K562 (cell line): Measurements from ENCODE around the gene CCDC184. TPM values are rescaled to one million over a fixed set of nuclear protein-coding genes. Genes with fewer than 3 reads are reported as not detected.
A peak's percentile ranks its signal among the peaks of the same experiment; 100 is the strongest.

Experiments used
- CSDE1 ChIP-seq, 2 experiments: fragments of 450-650 bp; IDR thresholded peaks; 2 replicates each; pipeline ENCODE4 v1.6.1; 2016; ENCODE audit warnings: mild to moderate bottlenecking in 1 of 2
- CXXC5 ChIP-seq: fragments of 250-450 bp; sonication (Bioruptor Pico); IDR thresholded peaks from 2 replicates; pipeline ENCODE4 v1.8.0; 2022; ENCODE audit warnings: inconsistent platforms, mild to moderate bottlenecking, moderate library complexity
- ELF1 ChIP-seq: fragments of 200-800 bp; sonication (Bioruptor generic); IDR thresholded peaks from 2 replicates; pipeline ENCODE4 v1.6.1; 2016; ENCODE audit warnings: missing genetic modification characterization, missing compliant biosample characterization
- FOXP1 ChIP-seq: sonication (generic); formaldehyde crosslinking; IDR thresholded peaks from 2 replicates; pipeline ENCODE4 v1.8.0; 2022; ENCODE audit warnings: mild to moderate bottlenecking, missing genetic modification reagents
- HDAC3 ChIP-seq: fragments of 450-650 bp; IDR thresholded peaks from 2 replicates; pipeline ENCODE4 v1.6.1; 2018; ENCODE audit warnings: borderline replicate concordance, mild to moderate bottlenecking, moderate library complexity; ENCODE audit not compliant: partially characterized antibody
- IRF2 ChIP-seq: sonication (generic); formaldehyde crosslinking; IDR thresholded peaks from 2 replicates; pipeline ENCODE4 v1.8.1; 2022; ENCODE audit warnings: mild to moderate bottlenecking, missing genetic modification reagents
- MCM5 ChIP-seq: fragments of 450-650 bp; IDR thresholded peaks from 2 replicates; pipeline ENCODE4 v1.6.1; 2016; ENCODE audit warnings: low read depth
- MIER1 ChIP-seq: fragments of 450-650 bp; IDR thresholded peaks from 2 replicates; pipeline ENCODE4 v1.6.1; 2016; ENCODE audit warnings: antibody characterized with exemption, mild to moderate bottlenecking, low read depth
- MXI1 ChIP-seq: IDR thresholded peaks from 2 replicates; pipeline ENCODE4 v1.6.1; 2011; ENCODE audit warnings: low read depth, mild to moderate bottlenecking, improper control_type of control experiment, low read length
- NCOA4 ChIP-seq: fragments of 450-650 bp; IDR thresholded peaks from 2 replicates; pipeline ENCODE4 v1.6.1; 2018; ENCODE audit warnings: mild to moderate bottlenecking; ENCODE audit not compliant: partially characterized antibody
- PCBP2 ChIP-seq: fragments of 200-400 bp; formaldehyde crosslinking; IDR thresholded peaks from 2 replicates; pipeline ENCODE4 v1.6.1; 2018; ENCODE audit warnings: low read length, low read depth, mild to moderate bottlenecking, moderate library complexity; ENCODE audit not compliant: poor library complexity, severe bottlenecking
- PYGO2 ChIP-seq: fragments of 450-650 bp; IDR thresholded peaks from 2 replicates; pipeline ENCODE4 v1.6.1; 2016; ENCODE audit warnings: mild to moderate bottlenecking, missing genetic modification characterization, moderate library complexity, missing compliant biosample characterization
- SNRNP70 ChIP-seq: fragments of 200-400 bp; formaldehyde crosslinking; optimal IDR thresholded peaks from 2 replicates; pipeline ENCODE3; 2017; ENCODE audit warnings: low read depth, low read length
- XRCC4 ChIP-seq: IDR thresholded peaks from one replicate; pipeline ENCODE4 v1.6.1; 2011; ENCODE audit not compliant: insufficient read depth, insufficient read length; ENCODE audit errors: extremely low read depth
- ZNF431 ChIP-seq: sonication (generic); formaldehyde crosslinking; IDR thresholded peaks from 2 replicates; pipeline ENCODE4 v1.8.0; 2022; ENCODE audit warnings: mild to moderate bottlenecking, missing genetic modification reagents
- ZNF785 ChIP-seq: fragments of 250-450 bp; sonication (Bioruptor Pico); IDR thresholded peaks from 2 replicates; pipeline ENCODE4 v1.4.0; 2020; ENCODE audit warnings: mild to moderate bottlenecking
- ZZZ3 ChIP-seq: fragments of 450-650 bp; IDR thresholded peaks from 2 replicates; pipeline ENCODE4 v1.6.1; 2016; ENCODE audit warnings: antibody characterized with exemption, mild to moderate bottlenecking, moderate library complexity
- polyA plus RNA-seq, 8 experiments: library from polyadenylated mRNA; depleted of rRNA in 4 of 8; stranded (reverse) in 5 of 8; unstranded in 3 of 8; fragments of >200 nt; fragmentation: Nextera tagmentation in 2 of 8; fragmentation: Illumina TruSeq in 1 of 8; extraction: Ambion mirVana in 2 of 8; extraction: Trizol in 1 of 8; gene quantifications; 2 replicates each; pipeline versions ENCODE4 v1.2.1 to v1.2.3, GENCODE V29; 2011 to 2014; ENCODE audit warnings: inconsistent platforms in 1 of 8, missing spikeins in 1 of 8
- total RNA-seq, 7 experiments: library from RNA; depleted of rRNA in 6 of 7; stranded (reverse); fragments of >200 nt in 6 of 7; fragmentation: Illumina TruSeq in 2 of 7; extraction: Trizol in 2 of 7; gene quantifications; 2 replicates each; pipeline versions ENCODE4 v1.2.1 to v1.2.3, GENCODE V29; 2011 to 2021; ENCODE audit warnings: low replicate concordance in 1 of 7
- TF ChIP-seq, protein P1 (sequence below): sonication (generic); formaldehyde crosslinking; IDR thresholded peaks from 2 replicates; pipeline ENCODE4 v1.8.0; 2022; ENCODE audit warnings: mild to moderate bottlenecking, missing genetic modification reagents
- TF ChIP-seq, protein P2 (sequence below): fragments of 250-450 bp; sonication (Bioruptor Pico); IDR thresholded peaks from 2 replicates; pipeline ENCODE4 v1.9.0; 2021; ENCODE audit warnings: mild to moderate bottlenecking
- TF ChIP-seq, protein P3 (sequence below), 2 experiments: fragments of 450-650 bp; IDR thresholded peaks; 2 replicates each; pipeline ENCODE4 v1.6.1; 2016
- TF ChIP-seq, protein P4 (sequence below), 2 experiments: fragments of 450-650 bp in 1 of 2; sonication (generic) in 1 of 2; formaldehyde crosslinking in 1 of 2; IDR thresholded peaks in 1 of 2; conservative IDR thresholded peaks in 1 of 2; 2 replicates each; pipeline versions ENCODE4 v1.6.1 to v1.8.1; 2016 to 2023; ENCODE audit warnings: mild to moderate bottlenecking in 2 of 2, moderate library complexity in 2 of 2, inconsistent platforms in 1 of 2, missing genetic modification reagents in 1 of 2

Gene CCDC184
- total and polyA plus RNA-seq, 9 of the 15 experiments (the other 6 are each of a cell fraction or from before 2014, with no cell fraction given), result 0.09 TPM; not detected in 8

DNA sequence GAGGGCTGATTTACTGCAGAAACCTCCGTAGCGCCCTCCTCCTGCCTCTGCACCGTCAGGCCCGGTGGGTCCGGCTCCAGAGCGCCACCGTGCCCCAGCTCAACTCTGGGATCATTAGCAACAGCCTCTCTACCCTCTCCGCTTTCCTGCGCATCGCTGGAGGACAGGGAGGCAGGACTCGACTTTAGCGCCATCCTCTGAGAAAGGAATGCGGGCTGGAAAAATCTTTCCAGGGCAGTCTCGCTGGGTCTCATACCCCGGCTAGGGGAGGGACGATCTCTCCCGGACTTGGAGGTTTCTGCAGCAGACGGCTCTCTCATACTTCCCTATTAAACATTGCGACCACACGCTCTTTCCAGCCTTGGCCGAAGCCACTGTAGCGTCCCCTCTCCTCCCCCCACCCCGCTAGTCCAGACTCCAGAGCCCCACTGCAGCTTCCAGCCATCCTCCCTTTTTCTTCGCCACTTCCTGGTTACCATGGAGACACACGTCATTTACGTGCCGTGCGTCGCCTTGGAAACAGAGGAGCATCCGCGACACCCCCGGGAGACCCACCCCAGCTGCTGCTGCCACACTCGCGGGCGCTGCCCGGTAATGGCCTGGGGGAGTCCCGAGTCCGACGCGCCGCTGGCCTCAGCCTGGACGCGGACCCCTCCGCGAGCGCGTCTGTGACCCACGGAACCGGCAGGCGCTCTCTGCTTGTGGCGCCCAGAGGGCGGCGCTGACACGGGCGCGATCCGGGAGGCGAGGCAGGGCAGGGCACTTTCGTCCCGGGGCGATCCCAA, at the start of gene CCDC184 (continued):
- TF ChIP-seq, protein P1, sequence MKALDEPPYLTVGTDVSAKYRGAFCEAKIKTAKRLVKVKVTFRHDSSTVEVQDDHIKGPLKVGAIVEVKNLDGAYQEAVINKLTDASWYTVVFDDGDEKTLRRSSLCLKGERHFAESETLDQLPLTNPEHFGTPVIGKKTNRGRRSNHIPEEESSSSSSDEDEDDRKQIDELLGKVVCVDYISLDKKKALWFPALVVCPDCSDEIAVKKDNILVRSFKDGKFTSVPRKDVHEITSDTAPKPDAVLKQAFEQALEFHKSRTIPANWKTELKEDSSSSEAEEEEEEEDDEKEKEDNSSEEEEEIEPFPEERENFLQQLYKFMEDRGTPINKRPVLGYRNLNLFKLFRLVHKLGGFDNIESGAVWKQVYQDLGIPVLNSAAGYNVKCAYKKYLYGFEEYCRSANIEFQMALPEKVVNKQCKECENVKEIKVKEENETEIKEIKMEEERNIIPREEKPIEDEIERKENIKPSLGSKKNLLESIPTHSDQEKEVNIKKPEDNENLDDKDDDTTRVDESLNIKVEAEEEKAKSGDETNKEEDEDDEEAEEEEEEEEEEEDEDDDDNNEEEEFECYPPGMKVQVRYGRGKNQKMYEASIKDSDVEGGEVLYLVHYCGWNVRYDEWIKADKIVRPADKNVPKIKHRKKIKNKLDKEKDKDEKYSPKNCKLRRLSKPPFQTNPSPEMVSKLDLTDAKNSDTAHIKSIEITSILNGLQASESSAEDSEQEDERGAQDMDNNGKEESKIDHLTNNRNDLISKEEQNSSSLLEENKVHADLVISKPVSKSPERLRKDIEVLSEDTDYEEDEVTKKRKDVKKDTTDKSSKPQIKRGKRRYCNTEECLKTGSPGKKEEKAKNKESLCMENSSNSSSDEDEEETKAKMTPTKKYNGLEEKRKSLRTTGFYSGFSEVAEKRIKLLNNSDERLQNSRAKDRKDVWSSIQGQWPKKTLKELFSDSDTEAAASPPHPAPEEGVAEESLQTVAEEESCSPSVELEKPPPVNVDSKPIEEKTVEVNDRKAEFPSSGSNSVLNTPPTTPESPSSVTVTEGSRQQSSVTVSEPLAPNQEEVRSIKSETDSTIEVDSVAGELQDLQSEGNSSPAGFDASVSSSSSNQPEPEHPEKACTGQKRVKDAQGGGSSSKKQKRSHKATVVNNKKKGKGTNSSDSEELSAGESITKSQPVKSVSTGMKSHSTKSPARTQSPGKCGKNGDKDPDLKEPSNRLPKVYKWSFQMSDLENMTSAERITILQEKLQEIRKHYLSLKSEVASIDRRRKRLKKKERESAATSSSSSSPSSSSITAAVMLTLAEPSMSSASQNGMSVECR (CRISPR knock-in tag), result no peak
- TF ChIP-seq SNRNP70, result no peak
- TF ChIP-seq ELF1 (tag), result peak; percentile 64; the same call in 1 of the 2 replicates
- no peak for TF ChIP-seq IRF2 (CRISPR knock-in tag)
- no peak for TF ChIP-seq MIER1
- TF ChIP-seq, protein P2, sequence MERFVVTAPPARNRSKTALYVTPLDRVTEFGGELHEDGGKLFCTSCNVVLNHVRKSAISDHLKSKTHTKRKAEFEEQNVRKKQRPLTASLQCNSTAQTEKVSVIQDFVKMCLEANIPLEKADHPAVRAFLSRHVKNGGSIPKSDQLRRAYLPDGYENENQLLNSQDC (CRISPR knock-in tag), result no peak
- no peak for TF ChIP-seq XRCC4
- TF ChIP-seq, protein P3, sequence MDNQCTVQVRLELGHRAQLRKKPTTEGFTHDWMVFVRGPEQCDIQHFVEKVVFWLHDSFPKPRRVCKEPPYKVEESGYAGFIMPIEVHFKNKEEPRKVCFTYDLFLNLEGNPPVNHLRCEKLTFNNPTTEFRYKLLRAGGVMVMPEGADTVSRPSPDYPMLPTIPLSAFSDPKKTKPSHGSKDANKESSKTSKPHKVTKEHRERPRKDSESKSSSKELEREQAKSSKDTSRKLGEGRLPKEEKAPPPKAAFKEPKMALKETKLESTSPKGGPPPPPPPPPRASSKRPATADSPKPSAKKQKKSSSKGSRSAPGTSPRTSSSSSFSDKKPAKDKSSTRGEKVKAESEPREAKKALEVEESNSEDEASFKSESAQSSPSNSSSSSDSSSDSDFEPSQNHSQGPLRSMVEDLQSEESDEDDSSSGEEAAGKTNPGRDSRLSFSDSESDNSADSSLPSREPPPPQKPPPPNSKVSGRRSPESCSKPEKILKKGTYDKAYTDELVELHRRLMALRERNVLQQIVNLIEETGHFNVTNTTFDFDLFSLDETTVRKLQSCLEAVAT (IDR thresholded peaks at IDR 0.05), result no peak
- TF ChIP-seq CSDE1 (IDR thresholded peaks at IDR 0.05), result peak in 1 of 2 experiments; percentile 94; a peak in 2 of 4 replicates
- no peak for TF ChIP-seq ZZZ3
- TF ChIP-seq HDAC3, result no peak
- TF ChIP-seq, protein P4, sequence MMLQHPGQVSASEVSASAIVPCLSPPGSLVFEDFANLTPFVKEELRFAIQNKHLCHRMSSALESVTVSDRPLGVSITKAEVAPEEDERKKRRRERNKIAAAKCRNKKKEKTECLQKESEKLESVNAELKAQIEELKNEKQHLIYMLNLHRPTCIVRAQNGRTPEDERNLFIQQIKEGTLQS (IDR thresholded peaks at IDR 0.05), result 0 out of 2 replicates have a peak, but pooled peaks have one; percentile 13
- TF ChIP-seq, protein P4 (CRISPR knock-in tag; conservative IDR thresholded peaks at IDR 0.05), result no peak
- TF ChIP-seq PYGO2 (tag), result no peak
- no peak for TF ChIP-seq FOXP1 (CRISPR knock-in tag)
- TF ChIP-seq MXI1, result no peak
- TF ChIP-seq ZNF431 (CRISPR knock-in tag), result no peak
- no peak for TF ChIP-seq MCM5
- TF ChIP-seq CXXC5, result peak; percentile 82
- no peak for TF ChIP-seq ZNF785 (CRISPR knock-in tag)
- no peak for TF ChIP-seq PCBP2
- TF ChIP-seq NCOA4, result no peak
